NCI-H146 treated with DMSO at 0.1 percent for 48 hours (cell line): ENCODE data around the gene ABCA1.
"Not testable (repeated sequence)": the region's sequence is repeated elsewhere in the genome, so short reads cannot be mapped to it uniquely, and the experiment has no call there.

Experiments
- DNase-seq: peaks from one replicate; lab custom pipeline; 2025; ENCODE audit not compliant: unreplicated experiment; lab: John Stamatoyannopoulos, UW

The ABCA1 gene

DNA sequence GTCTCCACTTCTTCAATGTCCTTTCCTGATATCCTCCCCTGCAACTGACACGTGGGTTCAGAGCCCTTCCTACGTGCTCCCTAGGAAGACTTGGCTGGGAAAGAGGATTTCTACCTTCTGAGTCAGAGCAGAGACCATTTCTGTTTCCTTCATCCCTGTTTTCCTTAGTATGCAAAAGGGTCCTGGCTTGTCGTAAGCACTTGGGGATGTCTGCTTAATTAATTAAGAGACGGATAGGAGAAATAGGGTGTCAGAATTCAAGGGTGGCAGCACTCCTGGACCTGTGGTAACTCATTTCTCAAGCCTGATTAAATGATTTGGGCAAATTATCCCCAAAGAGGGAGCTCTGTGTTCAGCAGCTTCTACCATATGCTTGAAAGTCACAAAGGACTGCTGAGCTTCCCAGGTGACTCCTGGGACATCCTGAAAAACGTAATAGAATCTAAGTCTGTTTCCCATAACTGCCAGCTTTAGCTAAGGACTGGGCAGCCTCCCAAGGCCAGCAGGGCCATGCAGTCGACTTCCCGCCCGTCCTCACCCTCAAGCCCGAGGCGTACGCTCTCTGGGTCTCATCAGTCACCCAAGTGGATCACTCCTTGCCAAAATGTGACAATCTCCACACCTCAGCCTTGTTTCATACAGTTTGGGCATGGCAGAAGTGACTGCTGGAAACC is 20.5 kb downstream of the ABCA1 start:
- DNase-seq: no peak

- DNase-seq: no peak
Measured at GRCh38 chr9:104906441-104907277, 21.3 kb downstream of the ABCA1 start.

- DNase-seq: no peak
Measured at GRCh38 chr9:104905931-104906330, 22.0 kb downstream of the ABCA1 start.

DNA sequence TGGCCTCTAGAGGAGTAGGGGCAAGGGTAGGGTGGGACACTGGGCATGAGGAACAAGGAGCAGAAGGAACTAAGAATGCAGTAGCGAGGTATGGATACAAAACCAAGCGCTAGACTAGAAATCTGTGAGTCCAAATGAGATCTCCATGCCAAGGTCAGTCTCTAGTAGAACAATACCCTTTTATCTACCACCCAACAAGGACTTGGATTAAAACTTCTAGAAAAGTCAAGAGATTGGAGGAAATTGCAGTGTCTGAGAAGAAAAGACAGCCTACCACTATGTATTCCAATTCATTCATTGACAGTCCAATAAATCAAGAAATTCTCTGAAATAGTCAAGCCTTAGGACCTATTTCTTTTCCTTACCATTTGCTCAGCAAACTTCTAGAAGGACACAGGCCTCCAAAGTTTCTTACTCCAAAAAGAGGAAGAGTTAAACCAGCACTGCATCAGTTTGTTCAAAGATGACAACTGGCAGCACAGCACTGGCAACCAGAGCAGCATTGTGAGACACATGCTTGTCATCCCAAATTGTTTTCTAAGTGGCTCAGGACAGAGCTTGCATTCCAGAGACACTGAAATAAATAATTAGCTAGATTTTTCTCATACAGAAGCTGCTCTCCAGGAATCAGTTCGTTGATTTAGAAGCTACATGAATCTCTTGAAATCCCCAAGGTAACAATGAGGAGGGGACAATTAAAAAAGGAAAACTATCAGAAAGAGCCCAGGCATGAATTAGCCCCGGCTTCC is 22.6 kb downstream of the ABCA1 start:
- no peak for DNase-seq

GRCh38 chr9:104903609-104904008 is 24.3 kb downstream of the ABCA1 start:
- no peak for DNase-seq

GRCh38 chr9:104900871-104901270 is 27.1 kb downstream of the ABCA1 start:
- DNase-seq: no peak

GRCh38 chr9:104900324-104900723 is 27.6 kb downstream of the ABCA1 start:
- no peak for DNase-seq

DNA sequence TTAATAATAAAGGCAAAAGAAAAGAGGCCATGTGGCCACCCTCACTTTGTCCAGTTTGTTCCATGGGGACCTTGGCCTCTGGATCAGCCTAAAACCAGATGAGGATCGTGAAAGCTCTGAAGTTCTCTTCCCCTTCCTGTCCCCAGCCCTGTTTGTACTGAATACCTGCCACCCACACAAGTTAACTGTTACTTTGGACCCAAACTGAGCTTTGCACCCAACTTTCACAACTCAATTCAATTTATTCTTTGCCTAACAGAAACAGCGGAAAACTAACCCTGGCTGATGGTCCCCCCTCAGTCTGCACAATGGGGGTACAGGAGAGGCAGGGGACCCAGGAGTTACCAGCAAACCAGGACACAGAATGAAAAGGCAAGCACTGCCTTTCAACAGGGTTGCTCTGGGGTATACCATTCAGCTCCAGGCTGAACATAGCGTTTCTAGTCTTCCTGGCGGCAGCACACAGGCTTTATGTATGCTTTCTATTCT is 28.2 kb downstream of the ABCA1 start:
- DNase-seq: no peak

GRCh38 chr9:104898376-104898775 is 29.6 kb downstream of the ABCA1 start:
- not testable (repeated sequence) for DNase-seq

GRCh38 chr9:104896131-104896530 is 31.8 kb downstream of the ABCA1 start:
- no peak for DNase-seq

DNA sequence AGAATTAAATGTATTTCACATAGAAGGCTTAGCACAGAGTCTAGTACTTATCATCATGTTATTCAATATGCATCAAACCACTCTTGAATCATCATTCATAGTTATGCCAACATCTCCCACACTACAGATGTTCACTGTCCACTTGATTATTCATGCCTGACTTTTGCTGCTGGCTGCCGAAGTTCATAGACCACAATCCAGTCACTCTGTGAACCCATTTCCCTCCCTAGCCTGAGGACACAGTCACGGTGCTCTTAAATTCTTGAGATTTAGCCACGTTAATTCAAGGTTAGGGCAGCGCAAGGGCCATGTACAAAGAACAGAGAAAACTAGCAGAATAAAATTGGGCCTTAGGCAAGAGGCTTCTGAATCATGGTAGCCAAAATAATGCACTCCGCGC is 32.4 kb downstream of the ABCA1 start:
- DNase-seq: no peak

DNA sequence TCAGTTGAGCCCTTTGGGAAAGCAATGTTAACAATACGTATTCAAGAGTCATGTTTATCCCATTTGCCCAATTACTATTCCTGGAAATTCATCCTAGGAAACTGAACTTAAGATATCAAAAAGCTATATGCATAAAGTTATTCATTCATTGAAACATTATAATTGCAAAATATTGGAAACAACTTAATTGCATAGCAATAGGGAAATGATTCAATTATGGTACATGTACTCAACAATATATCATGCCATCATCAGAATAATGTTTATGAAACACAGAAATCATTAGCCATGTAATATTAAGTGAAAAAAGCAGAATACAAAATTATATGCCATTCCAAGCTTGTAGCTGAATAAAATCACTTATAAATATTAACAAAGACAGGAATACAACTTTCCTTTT is 35.3 kb downstream of the ABCA1 start:
- DNase-seq: no peak

- no peak for DNase-seq
Measured at GRCh38 chr9:104890433-104890770, 37.6 kb downstream of the ABCA1 start.

DNA sequence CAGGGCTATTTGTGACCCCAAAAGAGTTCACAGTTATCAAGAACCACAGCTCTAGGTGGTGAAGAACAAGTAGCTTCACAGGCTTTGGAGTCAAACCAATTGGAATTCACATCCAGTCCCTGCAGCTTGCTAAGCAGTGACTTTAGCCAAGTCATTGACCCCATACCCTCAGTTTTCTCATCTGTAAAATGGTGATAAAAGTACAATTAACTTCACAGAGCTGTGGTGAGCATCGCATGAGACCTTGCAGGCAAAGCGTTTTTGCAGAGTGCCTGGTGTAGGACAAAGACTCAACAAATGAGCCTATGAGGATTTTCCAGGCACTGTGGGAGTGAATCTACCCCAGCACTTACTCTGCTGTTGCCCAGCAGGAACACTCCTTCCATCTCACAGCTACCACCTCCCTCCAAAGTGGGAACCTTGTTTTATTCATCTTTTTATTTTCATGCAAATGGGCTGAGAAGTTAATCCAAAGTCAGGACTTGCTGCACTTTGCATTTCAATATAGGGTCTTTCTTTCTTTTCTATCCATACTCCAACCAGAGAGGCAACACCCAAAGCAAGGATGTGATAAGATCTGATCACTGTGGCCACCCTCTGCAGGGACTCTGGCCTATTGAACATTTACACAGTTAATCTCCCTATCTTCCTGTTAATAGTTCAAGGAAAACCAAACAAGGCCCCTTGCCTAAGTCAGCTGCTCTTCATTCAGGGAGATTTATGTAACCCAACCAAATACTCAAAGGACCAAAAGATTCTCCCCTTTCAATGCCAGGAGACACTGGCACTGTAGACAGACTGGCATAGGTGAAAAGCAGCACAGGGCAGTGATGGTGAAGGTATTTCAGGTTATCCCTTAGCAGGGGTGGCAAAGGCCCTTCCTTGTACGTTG is 41.9 kb downstream of the ABCA1 start:
- no peak for DNase-seq

GRCh38 chr9:104883169-104883568 is 44.8 kb downstream of the ABCA1 start:
- DNase-seq: no peak

DNA sequence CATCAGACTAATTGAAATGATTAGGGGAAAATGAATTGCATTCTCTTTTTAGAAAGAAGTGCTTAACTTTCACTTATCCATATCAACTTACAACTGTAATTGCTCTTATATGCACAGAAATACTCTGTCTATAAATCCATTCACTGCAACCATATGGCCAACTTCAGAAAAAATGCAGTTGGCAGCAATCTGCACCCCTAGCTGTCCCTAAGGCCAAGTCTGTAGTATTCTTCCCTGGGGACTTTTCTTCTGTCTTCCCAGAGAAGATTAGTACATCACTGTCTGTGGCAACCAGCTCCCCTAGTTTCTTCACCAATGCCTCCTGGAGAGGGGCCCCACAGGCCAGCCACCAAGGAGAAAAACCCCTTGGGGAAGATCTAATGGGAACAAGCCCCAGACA is 45.4 kb downstream of the ABCA1 start:
- DNase-seq: no peak

- no peak for DNase-seq
Measured at GRCh38 chr9:104882086-104882485, 45.9 kb downstream of the ABCA1 start.

DNA sequence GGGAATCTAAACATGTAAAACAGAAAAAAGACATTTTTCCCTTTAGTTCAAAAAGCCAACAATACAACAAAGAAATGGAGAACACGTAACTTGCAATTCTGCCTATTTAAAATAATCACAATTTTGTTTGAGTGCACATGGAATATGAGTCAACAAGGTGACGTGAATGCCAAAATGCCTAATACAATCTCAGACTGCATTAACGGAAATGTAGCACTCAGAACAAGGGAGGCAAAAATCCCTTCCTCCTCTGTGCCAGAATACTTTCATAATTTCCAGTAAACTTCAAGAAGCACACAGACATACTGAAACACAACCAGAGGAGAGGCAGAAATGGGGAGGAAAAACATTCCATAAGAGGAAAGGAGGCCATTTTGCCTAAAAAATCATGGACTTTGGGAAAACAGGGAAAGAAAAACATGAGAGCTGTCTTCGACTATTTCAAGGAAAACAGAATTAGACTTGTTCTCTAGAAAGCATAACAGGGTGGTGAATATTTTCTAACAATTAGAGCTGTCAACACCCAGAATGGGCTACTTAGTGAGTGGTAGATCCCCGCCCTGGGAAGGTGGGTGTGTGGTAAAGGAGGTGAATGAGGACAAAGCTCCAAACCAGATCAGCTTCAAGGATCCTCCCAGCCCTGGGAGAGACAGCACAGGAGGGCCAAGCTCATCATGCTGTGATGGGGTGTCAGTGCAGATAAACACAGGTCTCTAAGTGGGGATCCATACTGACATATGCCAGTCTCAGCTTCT is 48.2 kb downstream of the ABCA1 start:
- no peak for DNase-seq

- DNase-seq: no peak
Measured at GRCh38 chr9:104876587-104876986, 51.4 kb downstream of the ABCA1 start.

- DNase-seq: no peak
Measured at GRCh38 chr9:104875897-104876296, 52.1 kb downstream of the ABCA1 start.
